Measurements from ENCODE around the gene PANK4.

The PANK4 gene

GRCh38 chr1:2501041-2501819, 25.2 kb downstream of the PANK4 start:
- Histone ChIP-seq H3K9ac (no peak overlapping the region), H3K27ac (no peak overlapping the region), H3K9me3 (ENCODE audit: control insufficient read depth, low read length) (no peaks in the 10 kb centered on the region), H3K79me2 (no peaks in the 10 kb centered on the region), H3K4me3 (ENCODE audit: low read depth, low read length) (no peak overlapping the region), H3K27me3 (ENCODE audit: control insufficient read depth, insufficient read depth, low read length) (no peaks in the 10 kb centered on the region), H2AFZ (no peak overlapping the region), H3K4me2 (ENCODE audit: low read length) (no peak overlapping the region), H3K4me1 (no peaks in the 10 kb centered on the region), H3K36me3 (ENCODE audit: control insufficient read depth, insufficient read depth, low read length) (no peaks in the 10 kb centered on the region)
- no peak for TF ChIP-seq CTCF (IDR thresholded peaks at IDR 0.05)

GRCh38 chr1:2499986-2500596, 26.3 kb downstream of the PANK4 start:
- Histone ChIP-seq H2AFZ (no peak overlapping the region), H3K36me3 (ENCODE audit: control insufficient read depth, insufficient read depth, low read length) (no peaks in the 10 kb centered on the region), H3K27me3 (ENCODE audit: control insufficient read depth, insufficient read depth, low read length) (no peaks in the 10 kb centered on the region), H3K9ac (no peak overlapping the region), H3K4me1 (no peaks in the 10 kb centered on the region), H3K9me3 (ENCODE audit: control insufficient read depth, low read length) (no peaks in the 10 kb centered on the region), H3K4me3 (ENCODE audit: low read depth, low read length) (no peak overlapping the region), H3K4me2 (ENCODE audit: low read length) (no peak overlapping the region), H3K79me2 (no peaks in the 10 kb centered on the region), H3K27ac (no peak overlapping the region)
- TF ChIP-seq CTCF (IDR thresholded peaks at IDR 0.05) = no peak

- H3K27ac ChIP-seq = no peak overlapping the region
- H3K4me1 ChIP-seq = no peaks in the 10 kb centered on the region
- no peaks in the 10 kb centered on the region for H3K36me3 ChIP-seq (ENCODE audit: control insufficient read depth, insufficient read depth, low read length)
- H3K27me3 ChIP-seq (ENCODE audit: control insufficient read depth, insufficient read depth, low read length) = no peaks in the 10 kb centered on the region
- H2AFZ ChIP-seq = no peak overlapping the region
- no peak overlapping the region for H3K4me3 ChIP-seq (ENCODE audit: low read depth, low read length)
- H3K4me2 ChIP-seq (ENCODE audit: low read length) = no peak overlapping the region
- H3K9me3 ChIP-seq (ENCODE audit: control insufficient read depth, low read length) = no peaks in the 10 kb centered on the region
- TF ChIP-seq CTCF (IDR thresholded peaks at IDR 0.05) = no peak
- H3K9ac ChIP-seq = no peak overlapping the region
- H3K79me2 ChIP-seq = no peaks in the 10 kb centered on the region
These were observed 27.1 kb downstream of the PANK4 start for GRCh38 chr1:2499260-2499659.

- Histone ChIP-seq H3K79me2 (no peaks in the 10 kb centered on the region), H2AFZ (no peak overlapping the region), H3K9me3 (ENCODE audit: control insufficient read depth, low read length) (no peaks in the 10 kb centered on the region), H3K27me3 (ENCODE audit: control insufficient read depth, insufficient read depth, low read length) (no peaks in the 10 kb centered on the region), H3K36me3 (ENCODE audit: control insufficient read depth, insufficient read depth, low read length) (no peaks in the 10 kb centered on the region), H3K4me1 (no peaks in the 10 kb centered on the region), H3K4me2 (ENCODE audit: low read length) (no peak overlapping the region), H3K4me3 (ENCODE audit: low read depth, low read length) (no peak overlapping the region), H3K9ac (no peak overlapping the region), H3K27ac (no peak overlapping the region)
- TF ChIP-seq CTCF (IDR thresholded peaks at IDR 0.05) = no peak
These were observed 27.7 kb downstream of the PANK4 start for GRCh38 chr1:2498648-2499047.

GRCh38 chr1:2497891-2498290, 28.5 kb downstream of the PANK4 start:
- Histone ChIP-seq H3K36me3 (ENCODE audit: control insufficient read depth, insufficient read depth, low read length) (no peaks in the 10 kb centered on the region), H3K9me3 (ENCODE audit: control insufficient read depth, low read length) (no peaks in the 10 kb centered on the region), H2AFZ (no peak overlapping the region), H3K4me2 (ENCODE audit: low read length) (no peak overlapping the region), H3K27me3 (ENCODE audit: control insufficient read depth, insufficient read depth, low read length) (no peaks in the 10 kb centered on the region), H3K27ac (no peak overlapping the region), H3K9ac (no peak overlapping the region), H3K4me1 (no peaks in the 10 kb centered on the region), H3K4me3 (ENCODE audit: low read depth, low read length) (no peak overlapping the region), H3K79me2 (no peaks in the 10 kb centered on the region)
- TF ChIP-seq CTCF (IDR thresholded peaks at IDR 0.05) = no peak
